Karpas-422 (cell line): ENCODE data around the gene METTL14. TPM values are rescaled to one million over a fixed set of nuclear protein-coding genes. Genes with fewer than 3 reads are reported as not detected.

Experiments
- DNase-seq: peaks from one replicate; pipeline ENCODE4 v3.0.0-alpha.2; 2015
- H2AFZ ChIP-seq: fragments of 200-600 bp; sonication (generic); 2 replicates; pipeline ENCODE4 v1.6.1; 2014; ENCODE audit warnings: antibody characterized with exemption, low read length, mixed read lengths
- H3K27ac ChIP-seq: fragments of 200-600 bp; sonication (generic); 2 replicates; pipeline ENCODE4 v1.5.1; 2014; ENCODE audit warnings: mild to moderate bottlenecking, low read length, moderate library complexity
- H3K27me3 ChIP-seq: fragments of 200-600 bp; sonication (generic); 2 replicates; pipeline ENCODE4 v1.6.1; 2014; ENCODE audit warnings: low read length, mixed read lengths
- H3K36me3 ChIP-seq: fragments of 200-600 bp; sonication (generic); 2 replicates; pipeline ENCODE4 v1.6.1; 2014; ENCODE audit warnings: low read length, mixed read lengths; ENCODE audit not compliant: insufficient read depth
- H3K4me1 ChIP-seq: fragments of 200-600 bp; sonication (generic); 2 replicates; pipeline ENCODE4 v1.6.1; 2014; ENCODE audit warnings: mild to moderate bottlenecking, low read length, mixed read lengths
- H3K4me2 ChIP-seq: fragments of 200-600 bp; sonication (generic); 2 replicates; pipeline ENCODE4 v1.6.1; 2014; ENCODE audit warnings: low read length, low read depth, mild to moderate bottlenecking; ENCODE audit not compliant: poor library complexity, severe bottlenecking
- H3K4me3 ChIP-seq: fragments of 200-600 bp; sonication (generic); 2 replicates; pipeline ENCODE4 v1.5.1; 2014; ENCODE audit warnings: mild to moderate bottlenecking, antibody characterized with exemption, low read length, mixed read lengths
- H3K79me2 ChIP-seq: fragments of 200-600 bp; sonication (generic); 2 replicates; pipeline ENCODE4 v1.6.1; 2014; ENCODE audit warnings: mild to moderate bottlenecking, low read length, mixed read lengths
- H3K9ac ChIP-seq: fragments of 200-600 bp; sonication (generic); 2 replicates; pipeline ENCODE4 v1.6.0; 2014; ENCODE audit warnings: low read length
- H3K9me2 ChIP-seq: fragments of 200-600 bp; sonication (generic), shearing (Covaris generic); replicated peaks from 2 replicates; pipeline ENCODE4 v1.6.0; 2014; ENCODE audit warnings: mild to moderate bottlenecking, low read length, moderate library complexity; ENCODE audit not compliant: insufficient read depth
- H3K9me3 ChIP-seq: fragments of 300-700, 200-600 bp; sonication (generic); 2 replicates; pipeline ENCODE4 v1.6.1; 2014; ENCODE audit warnings: low read length, mixed read lengths
- H4K20me1 ChIP-seq: fragments of 200-600 bp; sonication (generic); 2 replicates; pipeline ENCODE4 v1.6.1; 2014; ENCODE audit warnings: mild to moderate bottlenecking, antibody characterized with exemption, low read length, low read depth; ENCODE audit not compliant: insufficient read depth
- total RNA-seq: library from RNA; depleted of rRNA; stranded (reverse); fragments of >200 nt; shearing (Covaris generic); gene quantifications from 2 replicates; pipeline ENCODE4 v1.2.3, GENCODE V29; 2014; ENCODE audit warnings: low replicate concordance

Gene METTL14
- total RNA-seq, 1 experiment from 2014 or later, result 11.6 TPM

DNA sequence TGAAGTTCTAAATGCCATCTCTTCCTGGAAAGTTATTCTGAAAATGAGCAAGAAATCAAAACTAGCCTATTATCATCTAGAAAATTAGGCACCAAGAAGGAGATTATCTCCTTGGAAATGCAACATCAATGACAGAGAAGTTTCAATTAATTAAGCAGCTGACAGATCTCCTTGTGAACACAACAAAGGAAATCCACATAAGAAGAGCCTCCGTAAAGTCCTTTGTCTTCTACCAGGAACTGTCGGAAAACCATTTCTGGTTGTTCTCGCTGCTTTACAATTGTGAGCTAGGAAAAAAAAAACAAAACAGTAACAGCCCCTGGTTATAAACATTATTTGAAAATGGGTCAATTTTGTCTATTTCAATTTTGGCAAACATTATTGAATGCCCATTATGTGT, 38.2 kb downstream of the METTL14 start:
- no peak overlapping the region for H2AFZ ChIP-seq
- no peaks in the 10 kb centered on the region for H3K9me3 ChIP-seq
- DNase-seq, result no peak
- peaks cover 38% of the 10 kb centered on the region for H3K36me3 ChIP-seq
- no peaks in the 10 kb centered on the region for H4K20me1 ChIP-seq
- no peaks in the 10 kb centered on the region for H3K79me2 ChIP-seq
- no peaks in the 10 kb centered on the region for H3K9me2 ChIP-seq
- no peaks in the 10 kb centered on the region for H3K27me3 ChIP-seq
- H3K4me2 ChIP-seq, result no peak overlapping the region
- peaks cover 12% of the 10 kb centered on the region for H3K4me1 ChIP-seq
- no peak overlapping the region for H3K9ac ChIP-seq
- no peak overlapping the region for H3K27ac ChIP-seq
- H3K4me3 ChIP-seq, result no peak overlapping the region

DNA sequence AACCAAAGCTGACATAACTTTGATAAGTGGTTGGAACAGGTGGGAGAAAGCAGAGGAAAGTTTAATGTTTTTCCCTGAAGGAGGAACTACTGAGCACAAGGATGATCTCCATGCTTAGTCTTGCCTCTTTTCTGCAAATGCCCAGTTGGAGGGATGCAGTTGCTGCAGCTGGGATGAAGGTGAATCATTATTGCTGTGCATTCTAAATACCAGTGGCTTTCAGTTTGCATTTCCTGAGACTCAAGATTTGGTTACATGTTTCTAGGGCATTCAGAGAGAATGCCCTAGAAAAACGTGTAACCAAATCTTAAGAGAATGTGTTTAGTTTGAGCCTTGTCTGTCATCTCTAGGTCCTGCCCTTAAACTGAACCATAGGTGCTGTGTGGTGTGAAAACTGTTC, 42.2 kb downstream of the METTL14 start:
- H3K4me1 ChIP-seq, result peaks cover 25% of the 10 kb centered on the region

DNA sequence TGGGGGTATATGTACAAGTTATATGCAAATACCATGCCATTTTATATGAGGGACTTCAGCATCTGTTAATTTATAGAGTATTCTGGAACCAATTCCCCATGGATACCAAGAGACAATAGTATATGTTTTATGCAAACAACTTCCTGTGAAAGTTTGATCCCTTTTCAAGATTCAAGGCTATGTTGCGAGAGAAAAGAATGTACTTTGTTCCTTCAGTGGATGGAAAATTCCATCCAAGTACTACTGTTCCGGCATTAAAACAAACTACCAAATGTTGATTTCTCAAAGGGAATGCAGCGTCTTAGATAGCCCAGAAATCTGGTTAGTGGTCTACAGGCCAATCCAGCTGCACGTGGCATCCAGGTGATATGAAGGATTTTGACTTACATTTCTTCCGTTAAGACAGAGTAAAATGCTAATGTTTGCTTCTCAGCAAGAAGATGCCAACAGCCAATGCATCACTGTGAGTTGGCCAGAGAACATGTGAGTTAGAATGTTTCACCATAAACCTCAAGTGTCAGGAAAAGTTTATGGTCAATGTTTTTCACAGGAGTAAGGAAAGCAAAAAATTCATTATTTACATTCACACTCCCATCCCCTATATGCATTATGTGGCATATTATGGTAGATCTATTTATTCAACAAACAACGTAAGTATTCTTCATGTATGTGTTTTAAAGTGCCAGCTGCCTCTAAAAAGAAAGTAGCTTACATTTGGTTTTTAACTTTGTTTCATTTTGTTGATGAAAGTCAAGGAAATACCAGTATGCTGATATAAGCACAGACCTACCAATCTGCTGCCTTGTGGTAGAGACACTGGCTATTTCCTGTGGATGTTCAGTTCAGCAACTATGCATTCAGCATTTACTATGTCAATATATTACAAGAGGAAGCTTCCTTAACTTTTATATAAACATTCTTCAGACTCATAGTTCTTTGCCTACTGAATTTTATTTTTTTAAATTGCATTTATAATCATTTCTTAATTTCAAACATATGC, 44.4 kb downstream of the METTL14 start:
- no peak overlapping the region for H3K27ac ChIP-seq
- no peak overlapping the region for H3K4me3 ChIP-seq
- H3K4me1 ChIP-seq, result peaks cover 25% of the 10 kb centered on the region
- peaks cover 4% of the 10 kb centered on the region; the same call in 1 of the 2 replicates for H3K79me2 ChIP-seq
- no peak overlapping the region for H3K9ac ChIP-seq
- H3K9me3 ChIP-seq, result no peaks in the 10 kb centered on the region
- H4K20me1 ChIP-seq, result no peaks in the 10 kb centered on the region
- H3K9me2 ChIP-seq, result no peaks in the 10 kb centered on the region
- DNase-seq, result no peak
- no peak overlapping the region for H3K4me2 ChIP-seq
- H2AFZ ChIP-seq, result no peak overlapping the region
- H3K27me3 ChIP-seq, result no peaks in the 10 kb centered on the region
- peaks cover 52% of the 10 kb centered on the region for H3K36me3 ChIP-seq

More for the DNA sequence above, 42.2 kb downstream of the METTL14 start:
- no peak for DNase-seq
- no peaks in the 10 kb centered on the region for H3K27me3 ChIP-seq
- no peaks in the 10 kb centered on the region for H3K9me3 ChIP-seq
- no peak overlapping the region for H3K4me3 ChIP-seq
- H3K9me2 ChIP-seq, result no peaks in the 10 kb centered on the region
- H3K4me2 ChIP-seq, result peak overlapping the region; percentile 32
- H3K27ac ChIP-seq, result peak overlapping the region; percentile 6
- no peaks in the 10 kb centered on the region for H4K20me1 ChIP-seq
- H3K9ac ChIP-seq, result no peak overlapping the region
- peaks cover 4% of the 10 kb centered on the region; the same call in 1 of the 2 replicates for H3K79me2 ChIP-seq
- H3K36me3 ChIP-seq, result peaks cover 62% of the 10 kb centered on the region
- no peak overlapping the region for H2AFZ ChIP-seq

DNA sequence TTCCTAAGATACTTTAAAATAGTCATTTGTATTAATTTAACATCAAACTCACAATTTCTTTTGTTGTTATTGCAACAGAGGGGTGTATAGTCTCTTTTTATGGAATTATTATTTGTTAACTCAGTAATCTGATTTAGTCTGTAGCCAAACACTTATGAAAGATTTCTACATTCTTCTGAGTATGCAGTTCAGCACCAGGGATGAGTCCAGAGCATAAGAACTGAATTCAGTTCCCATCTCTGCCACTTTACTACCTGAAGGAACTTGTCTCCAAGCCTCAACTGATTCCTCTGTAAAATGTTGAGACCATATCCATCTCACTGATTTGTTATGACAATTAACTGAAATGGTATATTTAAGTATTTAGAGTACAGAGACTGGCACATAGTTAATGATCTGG, 45.5 kb downstream of the METTL14 start:
- Histone ChIP-seq H3K27ac (no peak overlapping the region), H3K79me2 (peaks cover 4% of the 10 kb centered on the region; the same call in 1 of the 2 replicates), H3K4me3 (no peak overlapping the region), H4K20me1 (no peaks in the 10 kb centered on the region), H2AFZ (no peak overlapping the region), H3K9me3 (no peaks in the 10 kb centered on the region), H3K4me1 (peaks cover 25% of the 10 kb centered on the region), H3K9me2 (no peaks in the 10 kb centered on the region), H3K9ac (no peak overlapping the region), H3K27me3 (no peaks in the 10 kb centered on the region), H3K4me2 (no peak overlapping the region), H3K36me3 (peaks cover 51% of the 10 kb centered on the region)
- DNase-seq, result no peak

DNA sequence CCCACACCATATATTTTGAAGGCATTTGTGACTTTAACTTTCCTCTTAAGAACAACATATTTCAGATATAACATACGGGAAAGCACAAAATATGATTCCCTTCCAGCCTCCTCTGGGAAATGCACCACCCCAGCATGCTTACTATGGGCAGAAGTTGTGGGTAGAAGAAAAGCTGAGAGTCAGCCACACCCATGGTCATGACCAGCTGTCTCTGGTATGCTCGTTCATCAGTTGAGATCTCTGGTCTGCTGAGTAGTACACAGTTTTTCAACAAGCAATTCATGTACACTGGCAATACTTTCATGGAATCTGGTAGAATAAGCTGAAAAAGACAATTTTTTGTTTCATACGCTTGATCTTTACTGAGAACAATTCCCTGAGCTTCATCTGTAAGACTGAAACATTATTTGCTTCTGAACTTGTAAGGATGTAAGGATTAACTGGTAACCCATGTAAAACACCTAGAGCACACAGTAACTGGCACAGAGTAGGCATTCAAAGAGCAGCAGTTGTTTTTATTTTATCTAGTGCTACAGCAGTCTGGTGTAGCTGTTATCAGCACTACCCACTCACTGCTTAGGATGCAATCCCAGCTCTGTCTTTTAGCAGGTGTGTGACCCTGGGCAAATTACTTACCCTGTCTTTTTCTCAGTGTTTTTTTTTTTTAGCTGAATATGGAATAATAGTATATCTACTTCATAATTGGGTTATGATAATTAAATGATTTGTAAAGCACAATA, 47.6 kb downstream of the METTL14 start:
- Histone ChIP-seq H3K9me3 (no peaks in the 10 kb centered on the region), H4K20me1 (no peaks in the 10 kb centered on the region), H3K9me2 (no peaks in the 10 kb centered on the region), H3K27ac (no peak overlapping the region), H3K79me2 (peaks cover 4% of the 10 kb centered on the region; the same call in 1 of the 2 replicates), H3K27me3 (no peaks in the 10 kb centered on the region), H3K4me1 (peaks cover 23% of the 10 kb centered on the region), H3K4me2 (no peak overlapping the region), H3K9ac (no peak overlapping the region), H3K4me3 (no peak overlapping the region), H3K36me3 (peaks cover 48% of the 10 kb centered on the region), H2AFZ (no peak overlapping the region)
- DNase-seq, result no peak

DNA sequence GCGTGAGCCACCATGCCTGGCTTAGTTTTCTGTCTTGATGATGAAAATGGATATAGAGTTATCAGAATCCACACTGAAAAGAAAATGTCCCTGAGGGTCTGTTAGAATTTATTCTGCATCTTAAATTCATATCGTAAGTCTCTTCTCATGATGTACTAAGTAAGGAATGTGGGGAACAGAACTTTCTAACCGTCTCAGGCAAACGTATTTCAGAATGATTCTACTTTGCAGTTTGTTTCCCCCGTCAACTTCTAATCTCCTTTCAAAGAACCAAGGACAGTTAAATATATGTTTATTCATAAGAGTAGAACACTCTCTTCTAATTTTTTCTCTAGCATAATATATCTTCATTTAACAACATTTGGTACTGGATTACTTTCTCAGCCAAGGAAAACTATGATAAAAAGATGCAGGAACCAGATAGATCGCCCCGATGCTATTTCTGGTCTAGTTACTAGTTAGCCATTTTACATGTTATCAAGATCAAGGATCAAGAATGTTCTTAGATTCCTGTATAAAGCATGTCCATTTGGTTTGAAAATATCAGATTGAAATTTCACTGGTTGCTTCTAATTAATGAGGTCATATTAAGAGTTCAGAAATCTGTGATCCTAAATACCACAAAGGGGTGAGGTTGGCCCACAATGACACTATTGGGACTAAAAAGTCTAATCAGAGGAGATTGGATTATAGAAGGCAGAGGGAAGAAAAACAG, 49.5 kb downstream of the METTL14 start:
- Histone ChIP-seq H3K9ac (no peak overlapping the region), H3K4me2 (no peak overlapping the region), H3K4me3 (no peak overlapping the region), H3K9me3 (no peaks in the 10 kb centered on the region), H3K36me3 (peaks cover 49% of the 10 kb centered on the region), H4K20me1 (no peaks in the 10 kb centered on the region), H3K4me1 (peaks cover 12% of the 10 kb centered on the region), H3K9me2 (no peaks in the 10 kb centered on the region), H3K79me2 (no peaks in the 10 kb centered on the region; the same call in 1 of the 2 replicates), H3K27me3 (no peaks in the 10 kb centered on the region), H2AFZ (no peak overlapping the region), H3K27ac (no peak overlapping the region)
- no peak for DNase-seq

DNA sequence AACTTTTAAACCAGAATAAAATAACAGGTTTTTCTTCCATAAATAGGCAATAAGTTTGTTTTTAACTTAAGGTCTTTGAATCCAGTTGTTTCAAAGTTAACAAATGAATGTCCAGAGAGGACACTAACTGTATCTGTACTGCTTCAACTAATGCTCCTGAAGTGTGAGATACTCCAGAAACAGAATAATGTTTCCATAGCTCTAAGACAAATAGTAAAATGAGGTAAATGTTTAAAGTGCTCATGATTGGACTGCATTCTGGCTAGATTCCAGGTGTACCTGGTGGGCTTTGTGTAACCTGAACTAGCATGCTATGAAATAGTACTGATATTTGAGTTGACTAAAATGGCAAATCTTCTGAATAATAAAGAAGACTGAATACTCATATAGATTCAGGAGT, 51.7 kb downstream of the METTL14 start:
- Histone ChIP-seq H3K36me3 (peaks cover 48% of the 10 kb centered on the region), H3K27me3 (no peaks in the 10 kb centered on the region), H3K4me1 (peaks cover 21% of the 10 kb centered on the region), H4K20me1 (no peaks in the 10 kb centered on the region), H2AFZ (no peak overlapping the region), H3K9me3 (no peaks in the 10 kb centered on the region), H3K79me2 (no peaks in the 10 kb centered on the region; the same call in 1 of the 2 replicates), H3K9me2 (no peaks in the 10 kb centered on the region), H3K9ac (no peak overlapping the region), H3K27ac (no peak overlapping the region), H3K4me2 (no peak overlapping the region), H3K4me3 (no peak overlapping the region)
- DNase-seq, result no peak
